GM21723 (cell line): ENCODE data around the gene RECK.
"Not testable (repeated sequence)": the region's sequence is repeated elsewhere in the genome, so short reads cannot be mapped to it uniquely, and the experiment has no call there.

ENCODE experiments used
- ATAC-seq: cut with Tn5 transposase; IDR thresholded peaks from one replicate; pipeline ENCODE4 v1.9.1; 2021; ENCODE audit warnings: mild to moderate bottlenecking, moderate library complexity; ENCODE audit not compliant: unreplicated experiment

The RECK gene

GRCh38 chr9:36150574-36151315 is 114.0 kb downstream of the RECK start:
- no peak for ATAC-seq

GRCh38 chr9:36151316-36152210 is 114.8 kb downstream of the RECK start:
- peak; percentile 84 for ATAC-seq

GRCh38 chr9:36152741-36153438 is 116.2 kb downstream of the RECK start:
- no peak for ATAC-seq

- no peak for ATAC-seq
These were observed 117.0 kb downstream of the RECK start for GRCh38 chr9:36153746-36154145.

- ATAC-seq: no peak
These were observed 117.7 kb downstream of the RECK start for GRCh38 chr9:36154331-36154952.

GRCh38 chr9:36156116-36156515 is 119.4 kb downstream of the RECK start:
- no peak for ATAC-seq

GRCh38 chr9:36158122-36158521 is 121.4 kb downstream of the RECK start:
- ATAC-seq: no peak

GRCh38 chr9:36158917-36159316 is 122.2 kb downstream of the RECK start:
- no peak for ATAC-seq

- ATAC-seq: not testable (repeated sequence)
These were observed 122.8 kb downstream of the RECK start for GRCh38 chr9:36159509-36159908.

- not testable (repeated sequence) for ATAC-seq
These were observed 123.4 kb downstream of the RECK start for GRCh38 chr9:36160126-36160525.

GRCh38 chr9:36161187-36161586 is 124.5 kb downstream of the RECK start:
- no peak for ATAC-seq

GRCh38 chr9:36162211-36162738 is 125.6 kb downstream of the RECK start:
- ATAC-seq: no peak

GRCh38 chr9:36163049-36163785 is 126.5 kb downstream of the RECK start:
- ATAC-seq: no peak

GRCh38 chr9:36163786-36164170 is 127.1 kb downstream of the RECK start:
- ATAC-seq: no peak

GRCh38 chr9:36164372-36164771 is 127.7 kb downstream of the RECK start:
- no peak for ATAC-seq

- no peak for ATAC-seq
These were observed 128.3 kb downstream of the RECK start for GRCh38 chr9:36164989-36165388.

GRCh38 chr9:36165826-36166167 is 129.1 kb downstream of the RECK start:
- no peak for ATAC-seq

- peak; percentile 87 for ATAC-seq
These were observed 129.6 kb downstream of the RECK start for GRCh38 chr9:36166168-36166927.

GRCh38 chr9:36169166-36169565 is 132.5 kb downstream of the RECK start, which contains the start of gene CCIN:
TSS of gene CCIN (plus strand) at chr9:36169388. CDS start at chr9:36169503, 115 bp downstream.
- ATAC-seq: no peak
